GM19351 (cell line): Measurements from ENCODE around the gene SOD1.
"Not testable (repeated sequence)": the region's sequence is repeated elsewhere in the genome, so short reads cannot be mapped to it uniquely, and the experiment has no call there.

Experiments
- ATAC-seq: cut with Tn5 transposase; IDR thresholded peaks from one replicate; pipeline ENCODE4 v1.9.1; 2021; ENCODE audit warnings: mild to moderate bottlenecking, moderate library complexity; ENCODE audit not compliant: unreplicated experiment

Gene SOD1

DNA sequence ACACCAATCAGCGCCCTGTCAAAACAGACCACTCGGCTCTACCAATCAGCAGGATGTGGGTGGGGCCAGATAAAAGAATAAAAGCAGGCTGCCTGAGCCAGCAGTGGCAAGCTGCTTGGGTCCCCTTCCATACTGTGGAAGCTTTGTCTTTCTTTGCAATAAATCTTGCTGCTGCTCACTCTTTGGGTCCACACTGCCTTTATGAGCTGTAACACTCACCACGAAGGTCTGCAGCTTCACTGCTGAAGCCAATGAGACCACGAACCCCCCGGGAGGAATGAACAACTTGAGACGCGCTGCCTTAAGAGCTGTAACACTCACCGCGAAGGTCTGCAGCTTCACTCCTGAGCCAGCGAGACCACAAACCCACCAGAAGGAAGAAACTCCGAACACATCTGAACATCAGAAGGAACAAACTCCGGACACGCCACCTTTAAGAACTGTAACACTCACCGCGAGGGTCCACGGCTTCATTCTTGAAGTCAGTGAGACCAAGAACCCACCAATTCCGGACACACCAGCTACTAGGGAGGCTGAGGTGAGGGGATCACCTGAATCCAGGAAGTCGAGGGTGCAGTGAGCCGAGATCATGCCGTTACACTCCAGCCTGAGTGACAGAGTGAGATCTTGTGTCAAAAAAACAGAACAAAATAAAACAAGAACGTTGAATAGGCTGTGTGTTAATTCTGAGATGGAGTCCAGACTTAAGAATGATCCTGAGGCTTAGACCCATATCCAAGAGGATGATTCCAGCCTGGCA, 4.5 kb upstream of the SOD1 start:
- not testable (repeated sequence) for ATAC-seq

DNA sequence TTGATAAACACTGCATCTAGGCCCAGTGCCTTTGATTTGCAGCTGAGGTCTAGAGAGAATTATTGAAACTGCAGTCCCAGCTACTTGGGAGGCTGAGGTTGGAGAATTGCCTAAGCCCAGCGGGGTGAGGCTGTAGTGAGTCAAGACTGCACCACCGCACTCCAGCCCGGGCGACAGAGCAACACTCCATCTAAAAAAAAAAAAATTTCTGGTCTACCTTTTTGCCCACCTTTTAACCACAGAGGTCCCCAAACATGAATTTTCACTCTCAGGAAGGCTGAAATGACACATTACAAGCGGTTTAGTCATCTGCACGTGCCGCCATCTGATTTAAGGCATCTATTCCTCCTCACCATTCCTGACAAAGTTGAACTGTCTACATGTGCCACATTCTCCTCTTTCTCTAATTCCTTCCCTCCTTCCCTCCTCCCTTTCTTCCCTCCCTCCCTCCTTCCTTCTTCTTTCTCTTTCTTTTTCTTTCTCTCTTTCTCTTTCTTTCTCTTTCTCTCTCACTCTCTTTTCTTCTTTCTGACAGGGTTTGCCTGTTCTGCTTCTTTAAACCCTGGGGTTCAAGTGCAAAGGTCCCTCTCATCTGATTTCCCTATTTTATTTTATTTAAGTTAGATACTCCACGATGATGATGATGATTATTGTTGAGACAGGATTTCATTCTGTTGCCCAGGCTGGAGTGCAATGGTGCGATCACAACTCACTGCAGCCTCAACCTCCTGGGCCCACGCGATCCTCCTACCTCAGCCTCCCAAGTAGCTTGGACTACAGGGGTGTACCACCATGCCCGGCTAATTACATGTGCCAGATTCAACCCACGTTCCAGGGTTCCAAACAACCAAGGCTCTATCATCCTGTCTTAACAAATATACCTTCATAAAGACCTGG, 3.0 kb upstream of the SOD1 start:
- no peak for ATAC-seq

DNA sequence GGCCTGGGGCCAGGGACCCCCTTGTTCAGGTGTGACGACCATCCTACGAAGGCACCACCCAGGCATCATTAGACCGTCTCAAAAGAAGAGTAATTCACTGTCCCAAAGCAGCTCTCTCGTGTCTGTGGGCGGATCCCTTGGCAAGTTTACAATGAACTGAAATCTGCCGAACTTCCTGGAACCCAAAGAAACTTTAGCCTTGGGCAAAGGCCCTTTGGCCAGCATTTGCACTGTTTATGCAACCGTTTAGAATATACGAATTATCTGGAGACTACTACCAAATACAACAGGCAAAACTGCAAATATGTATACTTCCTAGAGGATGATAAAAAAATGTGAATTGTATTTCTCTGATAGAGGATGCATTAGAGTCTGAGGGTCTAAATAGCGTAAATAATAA, 1.4 kb upstream of the SOD1 start:
- ATAC-seq = no peak

- peak; percentile 25 for ATAC-seq
Measured at GRCh38 chr21:31659286-31659535, 282 bp upstream of the SOD1 start.

DNA sequence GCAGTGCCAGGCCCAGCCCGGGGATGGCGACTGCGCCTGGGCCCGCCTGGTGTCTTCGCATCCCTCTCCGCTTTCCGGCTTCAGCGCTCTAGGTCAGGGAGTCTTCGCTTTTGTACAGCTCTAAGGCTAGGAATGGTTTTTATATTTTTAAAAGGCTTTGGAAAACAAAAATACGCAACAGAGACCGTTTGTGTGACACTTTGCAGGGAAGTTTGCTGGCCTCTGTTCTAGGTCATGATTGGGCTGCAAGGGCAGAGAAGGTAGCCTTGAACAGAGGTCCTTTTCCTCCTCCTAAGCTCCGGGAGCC, 719 bp downstream of the SOD1 start:
- ATAC-seq = peak; percentile 25

DNA sequence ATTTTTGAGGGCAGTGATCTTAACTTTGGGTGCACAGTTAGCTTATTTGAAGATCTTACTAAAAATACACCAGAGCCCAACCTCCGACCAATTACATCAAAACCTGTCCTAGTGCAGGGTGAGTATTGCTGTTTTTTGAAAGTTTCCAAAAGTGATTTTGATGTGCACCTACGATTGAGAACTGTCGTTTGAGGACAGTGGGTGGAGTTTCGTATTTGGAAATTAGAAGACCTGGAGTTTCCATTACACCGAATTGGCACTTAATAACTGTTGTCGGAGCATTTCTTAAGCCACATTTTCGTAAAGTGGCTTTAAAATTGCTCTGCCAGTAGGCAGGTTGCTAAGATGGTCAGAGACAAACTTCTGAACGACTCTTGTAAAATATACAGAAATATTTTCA, 1.1 kb downstream of the SOD1 start:
- ATAC-seq = no peak

GRCh38 chr21:31663584-31664249, 4.2 kb downstream of the SOD1 start:
- ATAC-seq = no peak

GRCh38 chr21:31665397-31665796, 5.9 kb downstream of the SOD1 start:
- no peak for ATAC-seq

- ATAC-seq = not testable (repeated sequence)
Measured at GRCh38 chr21:31665869-31666268, 6.4 kb downstream of the SOD1 start.

DNA sequence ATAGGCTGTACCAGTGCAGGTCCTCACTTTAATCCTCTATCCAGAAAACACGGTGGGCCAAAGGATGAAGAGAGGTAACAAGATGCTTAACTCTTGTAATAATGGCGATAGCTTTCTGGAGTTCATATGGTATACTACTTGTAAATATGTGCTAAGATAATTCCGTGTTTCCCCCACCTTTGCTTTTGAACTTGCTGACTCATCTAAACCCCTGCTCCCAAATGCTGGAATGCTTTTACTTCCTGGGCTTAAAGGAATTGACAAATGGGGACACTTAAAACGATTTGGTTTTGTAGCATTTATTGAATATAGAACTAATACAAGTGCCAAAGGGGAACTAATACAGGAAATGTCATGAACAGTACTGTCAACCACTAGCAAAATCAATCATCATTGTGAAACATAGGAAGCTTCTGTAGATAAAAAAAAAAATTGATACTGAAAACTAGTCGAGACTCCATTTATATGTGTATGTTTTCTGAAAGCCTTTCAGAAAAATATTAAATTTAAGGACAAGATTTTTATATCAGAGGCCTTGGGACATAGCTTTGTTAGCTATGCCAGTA, 7.0 kb downstream of the SOD1 start:
- peak; percentile 42 for ATAC-seq

- ATAC-seq = no peak
Measured at GRCh38 chr21:31667132-31667531, 7.6 kb downstream of the SOD1 start.

DNA sequence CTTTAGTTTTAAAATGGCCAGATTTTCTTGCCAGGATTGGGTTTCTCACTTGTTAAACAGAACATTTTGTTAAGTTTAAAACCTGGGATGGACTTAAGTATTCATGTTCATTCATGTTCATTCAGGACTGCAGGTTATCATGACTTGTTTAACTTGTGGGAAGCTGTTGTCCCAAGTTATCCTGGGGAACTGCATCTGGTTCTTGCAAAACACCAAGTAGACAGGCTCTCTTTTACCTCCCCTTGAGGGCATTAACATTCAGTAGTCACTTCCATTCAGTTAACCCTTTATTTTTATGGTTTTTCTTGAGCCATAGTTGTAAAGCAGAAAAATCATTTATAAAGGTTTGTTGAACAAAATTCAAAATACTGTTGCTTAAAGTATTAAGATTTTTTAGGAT, 8.1 kb downstream of the SOD1 start:
- no peak for ATAC-seq

DNA sequence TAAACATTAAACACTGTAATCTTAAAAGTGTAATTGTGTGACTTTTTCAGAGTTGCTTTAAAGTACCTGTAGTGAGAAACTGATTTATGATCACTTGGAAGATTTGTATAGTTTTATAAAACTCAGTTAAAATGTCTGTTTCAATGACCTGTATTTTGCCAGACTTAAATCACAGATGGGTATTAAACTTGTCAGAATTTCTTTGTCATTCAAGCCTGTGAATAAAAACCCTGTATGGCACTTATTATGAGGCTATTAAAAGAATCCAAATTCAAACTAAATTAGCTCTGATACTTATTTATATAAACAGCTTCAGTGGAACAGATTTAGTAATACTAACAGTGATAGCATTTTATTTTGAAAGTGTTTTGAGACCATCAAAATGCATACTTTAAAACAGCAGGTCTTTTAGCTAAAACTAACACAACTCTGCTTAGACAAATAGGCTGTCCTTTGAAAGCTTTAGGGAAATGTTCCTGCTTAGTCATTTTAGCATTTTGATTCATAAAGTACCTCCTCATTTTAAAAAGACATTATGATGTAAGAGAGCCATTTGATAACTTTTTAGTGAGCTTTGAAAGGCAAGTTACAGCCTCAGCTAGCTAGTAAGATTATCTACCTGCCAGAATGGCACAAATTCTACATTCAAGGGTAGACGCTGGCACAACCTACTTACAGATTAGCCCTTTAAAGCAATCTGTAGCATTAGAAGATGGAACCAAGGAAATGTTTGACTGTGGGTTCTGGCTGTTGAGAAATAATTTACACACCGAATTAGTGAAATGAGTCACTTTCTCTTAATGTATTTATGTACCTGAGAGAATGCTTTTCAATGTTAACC, 9.4 kb downstream of the SOD1 start:
- peak; percentile 42 for ATAC-seq

- no peak for ATAC-seq
Measured at GRCh38 chr21:31670070-31670469, 10.6 kb downstream of the SOD1 start.

GRCh38 chr21:31671146-31671716, 11.7 kb downstream of the SOD1 start:
- ATAC-seq = no peak

GRCh38 chr21:31671931-31672330, 12.4 kb downstream of the SOD1 start:
- no peak for ATAC-seq

GRCh38 chr21:31673321-31673912, 13.9 kb downstream of the SOD1 start:
- ATAC-seq = no peak

DNA sequence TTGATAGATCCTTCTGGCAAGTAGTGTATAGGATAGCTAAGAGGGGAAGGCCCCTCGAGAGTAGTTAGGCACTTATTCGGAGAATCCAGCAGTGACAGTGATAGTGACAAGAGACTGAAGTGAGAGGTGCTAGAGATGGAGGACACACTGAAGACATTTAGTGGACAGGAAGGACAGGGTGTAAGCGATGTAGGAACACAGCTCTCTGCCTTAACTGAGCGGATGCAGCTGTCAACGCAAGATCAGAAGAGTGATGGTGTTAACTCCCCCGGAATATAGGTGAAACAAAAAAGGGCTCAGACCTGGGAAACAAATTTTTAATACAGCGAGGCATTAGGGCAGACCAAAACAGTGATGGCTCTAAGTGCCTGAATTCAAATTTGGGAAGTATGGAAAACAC, 15.8 kb downstream of the SOD1 start:
- no peak for ATAC-seq

DNA sequence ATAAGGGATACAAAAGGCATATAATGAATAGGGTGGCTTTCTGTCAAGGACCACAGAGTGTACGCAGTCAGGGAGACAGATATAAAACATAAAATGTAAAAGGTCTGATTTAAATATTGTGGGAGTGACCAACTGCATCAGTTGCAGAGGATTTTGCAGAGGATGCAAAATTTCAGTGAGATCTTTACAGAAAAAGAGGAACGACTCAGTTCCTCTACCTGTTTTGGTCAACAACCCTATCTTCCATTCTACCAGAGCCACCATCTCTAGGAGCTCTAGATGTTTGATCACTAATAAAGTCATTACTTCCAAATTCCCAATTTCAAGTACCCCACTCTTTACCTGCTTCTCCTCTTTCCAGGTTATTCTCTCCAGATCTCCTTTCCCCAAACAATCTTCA, 16.5 kb downstream of the SOD1 start:
- peak; percentile 43 for ATAC-seq

- ATAC-seq = no peak
Measured at GRCh38 chr21:31677047-31677446, 17.6 kb downstream of the SOD1 start.
